HepG2 (cell line): Measurements from ENCODE around the gene BRPF1. TPM values are rescaled to one million over a fixed set of nuclear protein-coding genes. Genes with fewer than 3 reads are reported as not detected.

Experiments used
- ATAC-seq: fragments of 200-7000 bp; cut with Tn5 transposase; 3 replicates; pipeline ENCODE4 v1.9.1; 2020; ENCODE audit warnings: mild to moderate bottlenecking, moderate library complexity
- BruUV-seq: library from RNA; stranded (reverse); fragments of 400-500 nt; replicated peaks from 2 replicates; lab custom pipeline; 2021; lab: Mats Ljungman, UMichigan
- CTCF ChIA-PET: fragments of 300-600 bp; formaldehyde crosslinking; extraction: SDS; loops from one replicate; lab custom pipeline; 2021; ENCODE audit warnings: low total read pairs, inconsistent platforms, low intra/inter-chr PET ratio; lab: Yijun Ruan, JAX
- POLR2A ChIA-PET: fragments of 350-600 bp; sonication (Branson Sonifier 250); formaldehyde crosslinking; loops from one replicate; lab custom pipeline; 2020; ENCODE audit warnings: antibody characterized with exemption, inconsistent platforms; lab: Yijun Ruan, JAX
- DNase-seq: peaks from one replicate; pipeline ENCODE4 v3.0.0-alpha.2; 2015; ENCODE audit warnings: low spot score
- FAIRE-seq: peaks from 3 replicates; lab custom pipeline; 2011; peaks lifted over from hg19 to GRCh38; lab: Jason Lieb, UNC
- H2AFZ ChIP-seq: one replicate; pipeline ENCODE4 v1.6.1; 2011; ENCODE audit warnings: low read length, inconsistent platforms
- H3K27ac ChIP-seq: fragments of 300-600 bp; 3 replicates; pipeline ENCODE4 v1.8.0; 2011; ENCODE audit warnings: mixed run types, mild to moderate bottlenecking, mixed read lengths, low read length, inconsistent platforms; ENCODE audit not compliant: insufficient read depth; ENCODE audit errors: extremely low read length
- H3K27me3 ChIP-seq, 2 experiments: fragments of 200-600 bp in 1 of 2; 2 replicates in 1 of 2; 3 replicates in 1 of 2; pipeline versions ENCODE4 v1.6.0 to v1.8.0; 2011; ENCODE audit warnings: low read length in 2 of 2, mild to moderate bottlenecking in 2 of 2, moderate library complexity in 2 of 2, inconsistent platforms in 1 of 2; ENCODE audit not compliant: insufficient read depth in 2 of 2, control insufficient read depth in 1 of 2
- H3K36me3 ChIP-seq, 2 experiments: fragments of 200-600 bp in 1 of 2; replicated peaks in 1 of 2; 2 replicates in 1 of 2; 3 replicates in 1 of 2; pipeline versions ENCODE4 v1.5.1 to v1.8.0; 2011; ENCODE audit warnings: low read length in 2 of 2, inconsistent platforms in 1 of 2; ENCODE audit not compliant: insufficient read depth in 2 of 2, control insufficient read depth in 1 of 2
- H3K4me1 ChIP-seq: 2 replicates; pipeline ENCODE4 v1.5.1; 2012; ENCODE audit warnings: low read length, inconsistent platforms; ENCODE audit not compliant: insufficient read depth
- H3K4me2 ChIP-seq: 2 replicates; pipeline ENCODE4 v1.6.0; 2011; ENCODE audit warnings: low read depth, low read length, inconsistent platforms
- H3K4me3 ChIP-seq, 3 experiments: fragments of 200-600 bp in 1 of 3; sonication (generic), shearing (Covaris generic) in 1 of 3; replicated peaks in 1 of 3; 2 replicates each; pipeline ENCODE4 v1.5.1; 2011 to 2016; ENCODE audit warnings: low read length in 3 of 3, inconsistent platforms in 2 of 3, low read depth in 2 of 3, mild to moderate bottlenecking in 2 of 3, control low read depth in 1 of 3, mixed read lengths in 1 of 3; ENCODE audit not compliant: insufficient read depth in 1 of 3
- H3K79me2 ChIP-seq: one replicate; pipeline ENCODE4 v1.6.1; 2011; ENCODE audit warnings: low read length, inconsistent platforms; ENCODE audit not compliant: insufficient read depth
- H3K9ac ChIP-seq: 2 replicates; pipeline ENCODE4 v1.6.0; 2011; ENCODE audit warnings: mild to moderate bottlenecking, low read depth, low read length, inconsistent platforms; ENCODE audit not compliant: insufficient read depth
- H3K9me3 ChIP-seq: 2 replicates; pipeline ENCODE4 v1.5.1; 2012; ENCODE audit warnings: mild to moderate bottlenecking, low read length
- H4K20me1 ChIP-seq: 2 replicates; pipeline ENCODE4 v1.6.0; 2011; ENCODE audit warnings: inconsistent platforms, mild to moderate bottlenecking, low read length, moderate library complexity; ENCODE audit not compliant: insufficient read depth
- FOXP1 ChIP-seq, 2 experiments: fragments of 450-650 bp in 1 of 2; IDR thresholded peaks; 2 replicates each; pipeline ENCODE4 v1.6.1; 2017 to 2018; ENCODE audit warnings: antibody characterized with exemption in 1 of 2
- IKZF1 ChIP-seq: fragments of 450-650 bp; IDR thresholded peaks from 2 replicates; pipeline ENCODE4 v1.7.1; 2016
- ISL2 ChIP-seq: sonication (generic); formaldehyde crosslinking; IDR thresholded peaks from 2 replicates; pipeline ENCODE4 v1.5.0; 2020; ENCODE audit warnings: missing genetic modification reagents
- MBD4 ChIP-seq: IDR thresholded peaks from 2 replicates; pipeline ENCODE4 v1.6.1; 2012; ENCODE audit warnings: low read length, inconsistent platforms, borderline replicate concordance
- RAD21 ChIP-seq: fragments of 450-650 bp; formaldehyde crosslinking; IDR thresholded peaks from 2 replicates; pipeline ENCODE4 v1.5.0; 2020; ENCODE audit warnings: mild to moderate bottlenecking
- SKI ChIP-seq: fragments of 450-650 bp; IDR thresholded peaks from one replicate; pipeline ENCODE4 v1.6.1; 2018; ENCODE audit warnings: mild to moderate bottlenecking; ENCODE audit not compliant: partially characterized antibody
- SMAD3 ChIP-seq: sonication (generic); formaldehyde crosslinking; IDR thresholded peaks from 2 replicates; pipeline ENCODE4 v1.4.0; 2020; ENCODE audit warnings: missing genetic modification reagents
- SMAD9 ChIP-seq: sonication (generic); formaldehyde crosslinking; IDR thresholded peaks from 2 replicates; pipeline ENCODE4 v1.5.1; 2020; ENCODE audit warnings: mild to moderate bottlenecking, missing genetic modification reagents
- ZBTB21 ChIP-seq: sonication (generic); formaldehyde crosslinking; IDR thresholded peaks from 2 replicates; pipeline ENCODE4 v1.4.0; 2020; ENCODE audit warnings: missing genetic modification reagents
- ZBTB7A ChIP-seq: sonication (generic); formaldehyde crosslinking; IDR thresholded peaks from 2 replicates; pipeline ENCODE4 v1.8.0; 2022; ENCODE audit warnings: mild to moderate bottlenecking, missing genetic modification reagents
- WGBS: methylation state at CpG from one replicate; pipeline ENCODE4 v1.1.6; 2017; ENCODE audit warnings: low lambda C conversion rate; 5-methylcytosine and 5-hydroxymethylcytosine counted together
- in situ Hi-C: cut with HindIII; loops from 2 replicates; pipeline ENCODE4 v1.10.0; 2017; ENCODE audit warnings: low pct_unique_long_range_greater_than_20kb; ENCODE audit not compliant: extremely low pct_ligation_motif_present
- intact Hi-C: fragments of 100-400 bp; cut with micrococcal nuclease; formaldehyde crosslinking; loops from one replicate; pipeline ENCODE4 v1.10.0; 2022; ENCODE audit not compliant: unreplicated experiment
- polyA plus RNA-seq, 8 experiments: library from polyadenylated mRNA; depleted of rRNA in 3 of 8; stranded (reverse) in 7 of 8; unstranded in 1 of 8; fragments of >200 nt; fragmentation: Illumina TruSeq in 4 of 8; extraction: Trizol in 4 of 8; gene quantifications; 2 replicates each; pipeline versions ENCODE4 v1.2.1 to v1.2.3, GENCODE V29; 2011 to 2016; ENCODE audit warnings: low read depth in 4 of 8, missing spikeins in 1 of 8, mixed read lengths in 1 of 8; ENCODE audit not compliant: insufficient read depth in 1 of 8
- total RNA-seq, 5 experiments: library from RNA; depleted of rRNA; stranded (reverse); fragments of >200 nt; fragmentation: Illumina TruSeq; extraction: Trizol; gene quantifications; 2 replicates each; pipeline ENCODE4 v1.2.3, GENCODE V29; 2016; ENCODE audit warnings: low read depth in 1 of 5
- TF ChIP-seq, protein P1 (sequence below): sonication (generic); formaldehyde crosslinking; IDR thresholded peaks from 2 replicates; pipeline ENCODE4 v1.8.0; 2022; ENCODE audit warnings: low read depth, missing genetic modification reagents
- TF ChIP-seq, protein P2 (sequence below): sonication (generic); formaldehyde crosslinking; conservative IDR thresholded peaks from 2 replicates; pipeline ENCODE4 v1.8.0; 2022; ENCODE audit warnings: mild to moderate bottlenecking, moderate library complexity, missing genetic modification reagents
- TF ChIP-seq, protein P3 (sequence below): sonication (generic); formaldehyde crosslinking; IDR thresholded peaks from 2 replicates; pipeline ENCODE4 v1.4.0; 2020; ENCODE audit warnings: missing genetic modification reagents
- TF ChIP-seq, protein P4 (sequence below): IDR thresholded peaks from 2 replicates; pipeline ENCODE4 v1.6.1; 2016; ENCODE audit warnings: missing compliant biosample characterization, missing genetic modification reagents, borderline replicate concordance

BRPF1 gene
- total and polyA plus RNA-seq, 2 of the 13 experiments (the other 11 are each of a cell fraction or from before 2014, with no cell fraction given), result 7.3 to 10.0 TPM

DNA sequence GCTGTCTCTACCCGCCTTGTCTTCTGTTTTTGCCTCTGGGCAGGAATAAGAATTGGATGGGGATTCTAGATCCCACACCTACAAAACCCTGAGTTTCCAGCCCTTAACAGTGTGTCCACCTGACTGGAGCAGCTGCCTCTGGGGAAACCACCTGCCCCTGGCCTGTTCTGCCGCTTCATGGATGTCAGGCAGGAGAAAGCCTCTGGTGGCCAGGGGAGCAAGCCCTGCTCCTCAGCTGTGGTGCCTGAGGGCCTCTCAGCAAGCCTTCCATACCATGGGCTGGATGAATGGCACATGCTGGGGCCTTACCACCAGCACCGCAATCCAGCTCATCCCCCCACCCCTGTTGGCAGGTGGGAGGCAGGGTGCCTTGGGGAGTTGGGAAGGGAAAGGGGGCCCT, 33.2 kb upstream of the BRPF1 start:
- Histone ChIP-seq H3K27me3 (no peaks in the 10 kb centered on the region), H3K4me3 (no peak overlapping the region), H3K9ac (no peak overlapping the region), H3K27ac (no peak overlapping the region), H3K4me1 (no peaks in the 10 kb centered on the region), H2AFZ (no peak overlapping the region), H4K20me1 (no peaks in the 10 kb centered on the region), H3K9me3 (no peaks in the 10 kb centered on the region), H3K79me2 (no peaks in the 10 kb centered on the region), H3K36me3 (peaks cover 9 to 19% of the 10 kb centered on the region in 2 experiments; a peak in 3 of 5 replicates), H3K4me2 (no peak overlapping the region)
- ATAC-seq, result no peak
- in situ Hi-C loops (no loop called here), intact Hi-C loops (no loop called here)
- no peak for DNase-seq
- 92% methylated on average over 2 of the region's 3 CpGs for WGBS
- POLR2A ChIA-PET, result no interaction called here
- CTCF ChIA-PET, result no interaction called here
- FAIRE-seq, result no peak
- no TSS peak for BruUV-seq
- TF ChIP-seq, protein P1, sequence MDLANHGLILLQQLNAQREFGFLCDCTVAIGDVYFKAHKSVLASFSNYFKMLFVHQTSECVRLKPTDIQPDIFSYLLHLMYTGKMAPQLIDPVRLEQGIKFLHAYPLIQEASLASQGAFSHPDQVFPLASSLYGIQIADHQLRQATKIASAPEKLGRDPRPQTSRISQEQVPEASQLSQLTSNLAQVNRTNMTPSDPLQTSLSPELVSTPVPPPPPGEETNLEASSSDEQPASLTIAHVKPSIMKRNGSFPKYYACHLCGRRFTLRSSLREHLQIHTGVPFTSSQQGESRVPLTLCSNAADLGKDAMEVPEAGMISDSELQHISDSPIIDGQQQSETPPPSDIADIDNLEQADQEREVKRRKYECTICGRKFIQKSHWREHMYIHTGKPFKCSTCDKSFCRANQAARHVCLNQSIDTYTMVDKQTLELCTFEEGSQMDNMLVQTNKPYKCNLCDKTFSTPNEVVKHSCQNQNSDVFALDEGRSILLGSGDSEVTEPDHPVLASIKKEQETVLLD (CRISPR knock-in tag), result no peak
- TF ChIP-seq SMAD3, result no peak
- no peak for TF ChIP-seq IKZF1
- no peak for TF ChIP-seq ZBTB7A (CRISPR knock-in tag)
- TF ChIP-seq SKI, result no peak
- TF ChIP-seq, protein P2, sequence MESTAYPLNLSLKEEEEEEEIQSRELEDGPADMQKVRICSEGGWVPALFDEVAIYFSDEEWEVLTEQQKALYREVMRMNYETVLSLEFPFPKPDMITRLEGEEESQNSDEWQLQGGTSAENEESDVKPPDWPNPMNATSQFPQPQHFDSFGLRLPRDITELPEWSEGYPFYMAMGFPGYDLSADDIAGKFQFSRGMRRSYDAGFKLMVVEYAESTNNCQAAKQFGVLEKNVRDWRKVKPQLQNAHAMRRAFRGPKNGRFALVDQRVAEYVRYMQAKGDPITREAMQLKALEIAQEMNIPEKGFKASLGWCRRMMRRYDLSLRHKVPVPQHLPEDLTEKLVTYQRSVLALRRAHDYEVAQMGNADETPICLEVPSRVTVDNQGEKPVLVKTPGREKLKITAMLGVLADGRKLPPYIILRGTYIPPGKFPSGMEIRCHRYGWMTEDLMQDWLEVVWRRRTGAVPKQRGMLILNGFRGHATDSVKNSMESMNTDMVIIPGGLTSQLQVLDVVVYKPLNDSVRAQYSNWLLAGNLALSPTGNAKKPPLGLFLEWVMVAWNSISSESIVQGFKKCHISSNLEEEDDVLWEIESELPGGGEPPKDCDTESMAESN (CRISPR knock-in tag), result no peak
- no peak for TF ChIP-seq MBD4
- TF ChIP-seq, protein P3, sequence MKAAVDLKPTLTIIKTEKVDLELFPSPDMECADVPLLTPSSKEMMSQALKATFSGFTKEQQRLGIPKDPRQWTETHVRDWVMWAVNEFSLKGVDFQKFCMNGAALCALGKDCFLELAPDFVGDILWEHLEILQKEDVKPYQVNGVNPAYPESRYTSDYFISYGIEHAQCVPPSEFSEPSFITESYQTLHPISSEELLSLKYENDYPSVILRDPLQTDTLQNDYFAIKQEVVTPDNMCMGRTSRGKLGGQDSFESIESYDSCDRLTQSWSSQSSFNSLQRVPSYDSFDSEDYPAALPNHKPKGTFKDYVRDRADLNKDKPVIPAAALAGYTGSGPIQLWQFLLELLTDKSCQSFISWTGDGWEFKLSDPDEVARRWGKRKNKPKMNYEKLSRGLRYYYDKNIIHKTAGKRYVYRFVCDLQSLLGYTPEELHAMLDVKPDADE (CRISPR knock-in tag), result no peak
- no peak for TF ChIP-seq RAD21 (CRISPR knock-in tag)
- TF ChIP-seq, protein P4, sequence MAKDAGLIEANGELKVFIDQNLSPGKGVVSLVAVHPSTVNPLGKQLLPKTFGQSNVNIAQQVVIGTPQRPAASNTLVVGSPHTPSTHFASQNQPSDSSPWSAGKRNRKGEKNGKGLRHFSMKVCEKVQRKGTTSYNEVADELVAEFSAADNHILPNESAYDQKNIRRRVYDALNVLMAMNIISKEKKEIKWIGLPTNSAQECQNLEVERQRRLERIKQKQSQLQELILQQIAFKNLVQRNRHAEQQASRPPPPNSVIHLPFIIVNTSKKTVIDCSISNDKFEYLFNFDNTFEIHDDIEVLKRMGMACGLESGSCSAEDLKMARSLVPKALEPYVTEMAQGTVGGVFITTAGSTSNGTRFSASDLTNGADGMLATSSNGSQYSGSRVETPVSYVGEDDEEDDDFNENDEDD (CRISPR knock-in tag), result no peak
- TF ChIP-seq SMAD9 (CRISPR knock-in tag), result no peak
- no peak for TF ChIP-seq ZBTB21
- TF ChIP-seq FOXP1 (IDR thresholded peaks at IDR 0.05), result no peak
- TF ChIP-seq FOXP1 (CRISPR knock-in tag; IDR thresholded peaks at IDR 0.05), result no peak
- TF ChIP-seq ISL2 (CRISPR knock-in tag), result no peak
